ENCODE data around the gene MED16. TPM values are rescaled to one million over a fixed set of nuclear protein-coding genes. Genes with fewer than 3 reads are reported as not detected.

The MED16 gene
- total and polyA plus RNA-seq, 10 of the 15 experiments (the other 5 are each of a cell fraction or from before 2014, with no cell fraction given) = 0.56 to 51.1 (median 13.6) TPM

DNA sequence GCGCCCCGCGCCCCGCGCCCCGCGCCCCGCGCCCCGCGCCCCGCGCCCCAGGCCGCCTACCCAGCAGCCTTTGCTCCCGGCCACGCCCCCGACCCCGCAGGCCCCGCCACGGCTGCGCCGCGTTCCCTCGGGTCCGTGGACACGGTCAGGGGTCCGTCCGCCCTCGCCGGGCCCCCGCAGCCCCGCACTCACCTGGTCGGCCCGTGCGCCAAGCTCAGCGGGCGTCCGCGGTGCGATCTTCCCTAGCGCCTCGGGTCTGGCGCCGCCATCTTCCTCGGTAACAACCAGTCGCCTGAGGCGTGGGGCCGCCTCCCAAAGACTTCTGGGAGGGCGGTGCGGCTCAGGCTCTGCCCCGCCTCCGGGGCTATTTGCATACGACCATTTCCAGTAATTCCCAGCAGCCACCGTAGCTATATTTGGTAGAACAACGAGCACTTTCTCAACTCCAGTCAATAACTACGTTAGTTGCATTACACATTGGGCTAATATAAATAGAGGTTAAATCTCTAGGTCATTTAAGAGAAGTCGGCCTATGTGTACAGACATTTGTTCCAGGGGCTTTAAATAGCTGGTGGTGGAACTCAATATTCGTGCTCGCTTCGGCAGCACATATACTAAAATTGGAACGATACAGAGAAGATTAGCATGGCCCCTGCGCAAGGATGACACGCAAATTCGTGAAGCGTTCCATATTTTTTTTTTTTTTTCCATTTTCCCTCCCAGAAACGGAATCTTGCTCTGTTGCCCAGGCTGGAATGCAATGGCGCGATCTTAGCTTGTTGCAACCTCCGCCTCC is at the start of gene MED16, which contains the start of gene RNU6-9 (continued):
- TF ChIP-seq, protein P1, sequence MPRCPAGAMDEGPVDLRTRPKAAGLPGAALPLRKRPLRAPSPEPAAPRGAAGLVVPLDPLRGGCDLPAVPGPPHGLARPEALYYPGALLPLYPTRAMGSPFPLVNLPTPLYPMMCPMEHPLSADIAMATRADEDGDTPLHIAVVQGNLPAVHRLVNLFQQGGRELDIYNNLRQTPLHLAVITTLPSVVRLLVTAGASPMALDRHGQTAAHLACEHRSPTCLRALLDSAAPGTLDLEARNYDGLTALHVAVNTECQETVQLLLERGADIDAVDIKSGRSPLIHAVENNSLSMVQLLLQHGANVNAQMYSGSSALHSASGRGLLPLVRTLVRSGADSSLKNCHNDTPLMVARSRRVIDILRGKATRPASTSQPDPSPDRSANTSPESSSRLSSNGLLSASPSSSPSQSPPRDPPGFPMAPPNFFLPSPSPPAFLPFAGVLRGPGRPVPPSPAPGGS (IDR thresholded peaks at IDR 0.05; ENCODE audit: borderline replicate concordance, insufficient read depth, low read depth, low read length, poor library complexity, severe bottlenecking) = no peak
- peak; percentile 56 to 60 for TF ChIP-seq IKZF2 (IDR thresholded peaks at IDR 0.05)
- TF ChIP-seq BRCA1 (IDR thresholded peaks at IDR 0.05; ENCODE audit: low read depth, low read length) = no peak
- TF ChIP-seq, protein P2, sequence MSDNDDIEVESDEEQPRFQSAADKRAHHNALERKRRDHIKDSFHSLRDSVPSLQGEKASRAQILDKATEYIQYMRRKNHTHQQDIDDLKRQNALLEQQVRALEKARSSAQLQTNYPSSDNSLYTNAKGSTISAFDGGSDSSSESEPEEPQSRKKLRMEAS (IDR thresholded peaks at IDR 0.05; ENCODE audit: low read depth, low read length) = 0 out of 2 replicates have a peak, but pooled peaks have one; percentile 57
- TF ChIP-seq ZNF217 (IDR thresholded peaks at IDR 0.05) = no peak
- TF ChIP-seq, protein P3, sequence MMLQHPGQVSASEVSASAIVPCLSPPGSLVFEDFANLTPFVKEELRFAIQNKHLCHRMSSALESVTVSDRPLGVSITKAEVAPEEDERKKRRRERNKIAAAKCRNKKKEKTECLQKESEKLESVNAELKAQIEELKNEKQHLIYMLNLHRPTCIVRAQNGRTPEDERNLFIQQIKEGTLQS (IDR thresholded peaks at IDR 0.05; ENCODE audit: borderline replicate concordance, extremely low read depth, low read depth, low read length) = no peak
- TF ChIP-seq YY1 (IDR thresholded peaks at IDR 0.05; ENCODE audit: low read depth, low read length) = peak; percentile 96
- no peak for TF ChIP-seq RCOR1 (conservative IDR thresholded peaks at IDR 0.05; ENCODE audit: low read depth, low read length)
- TF ChIP-seq MEF2B (IDR thresholded peaks at IDR 0.05; ENCODE audit: partially characterized antibody, poor library complexity, severe bottlenecking) = peak; percentile 62
- TF ChIP-seq NR2F1 (conservative IDR thresholded peaks at IDR 0.05) = 0 out of 2 replicates have a peak, but pooled peaks have one; percentile 37
- no peak for TF ChIP-seq HDAC6 (IDR thresholded peaks at IDR 0.05; ENCODE audit: unreplicated experiment)
- TF ChIP-seq CHD2 (IDR thresholded peaks at IDR 0.05; ENCODE audit: borderline replicate concordance, low read depth, low read length) = no peak
- TF ChIP-seq TCF3 (IDR thresholded peaks at IDR 0.05; ENCODE audit: borderline replicate concordance, insufficient read depth, low read depth, low read length) = no peak
- TF ChIP-seq BMI1 (IDR thresholded peaks at IDR 0.05; ENCODE audit: borderline replicate concordance) = no peak
- TF ChIP-seq LARP7 (IDR thresholded peaks at IDR 0.05) = peak; percentile 34
- TF ChIP-seq SMAD5 (IDR thresholded peaks at IDR 0.05; ENCODE audit: low read depth) = peak; percentile 52; the same call in 1 of the 2 replicates
- no peak for TF ChIP-seq SUPT20H (IDR thresholded peaks at IDR 0.05; ENCODE audit: borderline replicate concordance, control insufficient read depth, low read depth, low read length)
- peak; percentile 46 for TF ChIP-seq KLF5 (IDR thresholded peaks at IDR 0.05; ENCODE audit: partially characterized antibody)
- TF ChIP-seq HCFC1 (IDR thresholded peaks at IDR 0.05; ENCODE audit: low read length) = no peak; the same call in 1 of the 2 replicates
- TF ChIP-seq STAT3 (IDR thresholded peaks at IDR 0.05; ENCODE audit: low read depth, low read length) = peak; percentile 100
- peak; percentile 89 for TF ChIP-seq ZNF207 (IDR thresholded peaks at IDR 0.05; ENCODE audit: borderline replicate concordance)
- TF ChIP-seq SMAD1 (IDR thresholded peaks at IDR 0.05; ENCODE audit: low read depth, partially characterized antibody) = no peak
- no peak for TF ChIP-seq RFX5 (IDR thresholded peaks at IDR 0.05; ENCODE audit: low read depth, low read length)
- no peak for TF ChIP-seq CBFB (IDR thresholded peaks at IDR 0.05; ENCODE audit: low read depth)
- TF ChIP-seq JUND (IDR thresholded peaks at IDR 0.05; ENCODE audit: low read depth, low read length) = no peak
- no peak for TF ChIP-seq HDAC2 (IDR thresholded peaks at IDR 0.05)
- peak; percentile 76 for TF ChIP-seq BACH1 (IDR thresholded peaks at IDR 0.05; ENCODE audit: borderline replicate concordance)
- peak; percentile 70; the same call in 1 of the 2 replicates for TF ChIP-seq ASH2L (IDR thresholded peaks at IDR 0.05; ENCODE audit: borderline replicate concordance, low read depth)
- no peak for TF ChIP-seq JUNB (IDR thresholded peaks at IDR 0.05)
- no peak; the same call in 1 of the 2 replicates for TF ChIP-seq CREM (IDR thresholded peaks at IDR 0.05; ENCODE audit: low read depth)
- no peak for TF ChIP-seq KDM1A (IDR thresholded peaks at IDR 0.05; ENCODE audit: borderline replicate concordance)
- no peak for TF ChIP-seq KAT2A (conservative IDR thresholded peaks at IDR 0.05; ENCODE audit: control insufficient read depth, low read depth, low read length)
- TF ChIP-seq RUNX3 (IDR thresholded peaks at IDR 0.05; ENCODE audit: low read length) = no peak
